GM21515 (cell line): ENCODE results near the gene FAM3B.

Source experiments
- ATAC-seq: cut with Tn5 transposase; IDR thresholded peaks from one replicate; pipeline ENCODE4 v1.9.1; 2021; ENCODE audit not compliant: unreplicated experiment

FAM3B gene

GRCh38 chr21:41318218-41318617 is 1.6 kb downstream of the FAM3B start:
- no peak for ATAC-seq

- no peak for ATAC-seq
These were observed 2.7 kb downstream of the FAM3B start for GRCh38 chr21:41319273-41319672.

GRCh38 chr21:41321211-41321907 is 4.8 kb downstream of the FAM3B start:
- no peak for ATAC-seq

- ATAC-seq, result no peak
These were observed 5.4 kb downstream of the FAM3B start for GRCh38 chr21:41321908-41322495.

- no peak for ATAC-seq
These were observed 6.1 kb downstream of the FAM3B start for GRCh38 chr21:41322496-41323382.

- no peak for ATAC-seq
These were observed 8.7 kb downstream of the FAM3B start for GRCh38 chr21:41325138-41325912.

GRCh38 chr21:41326414-41327080 is 9.9 kb downstream of the FAM3B start:
- no peak for ATAC-seq

GRCh38 chr21:41327753-41328152 is 11.2 kb downstream of the FAM3B start:
- no peak for ATAC-seq

GRCh38 chr21:41328660-41329607 is 12.3 kb downstream of the FAM3B start:
- ATAC-seq, result no peak

GRCh38 chr21:41333752-41334151 is 17.2 kb downstream of the FAM3B start:
- ATAC-seq, result no peak

- ATAC-seq, result no peak
These were observed 20.9 kb downstream of the FAM3B start for GRCh38 chr21:41337515-41337914.

- no peak for ATAC-seq
These were observed 21.9 kb downstream of the FAM3B start for GRCh38 chr21:41338455-41338854.

- no peak for ATAC-seq
These were observed 25.4 kb downstream of the FAM3B start for GRCh38 chr21:41342035-41342434.

GRCh38 chr21:41344146-41344545 is 27.5 kb downstream of the FAM3B start:
- ATAC-seq, result no peak

- no peak for ATAC-seq
These were observed 28.8 kb downstream of the FAM3B start for GRCh38 chr21:41345356-41345755.

GRCh38 chr21:41345934-41346685 is 29.5 kb downstream of the FAM3B start:
- ATAC-seq, result no peak

GRCh38 chr21:41346758-41347157 is 30.2 kb downstream of the FAM3B start:
- ATAC-seq, result no peak

- no peak for ATAC-seq
These were observed 31.8 kb downstream of the FAM3B start for GRCh38 chr21:41348434-41348833.

- no peak for ATAC-seq
These were observed 32.5 kb downstream of the FAM3B start for GRCh38 chr21:41349126-41349525.
